H9 (cell line): Measurements from ENCODE around the gene BCAR1. TPM values are rescaled to one million over a fixed set of nuclear protein-coding genes. Genes with fewer than 3 reads are reported as not detected.
"Not testable (repeated sequence)": the region's sequence is repeated elsewhere in the genome, so short reads cannot be mapped to it uniquely, and the experiment has no call there.

Experiments
- DNase-seq: peaks from one replicate; pipeline ENCODE4 v3.0.0-alpha.2; 2017
- H2AFZ ChIP-seq: one replicate; pipeline ENCODE4 v1.6.1; 2013; ENCODE audit warnings: mild to moderate bottlenecking, low read length, control low read depth, moderate library complexity
- H2AK5ac ChIP-seq: 2 replicates; pipeline ENCODE4 v1.6.1; 2013; ENCODE audit warnings: low read length, control low read depth, mixed read lengths; ENCODE audit not compliant: insufficient read length
- H2BK120ac ChIP-seq: one replicate; pipeline ENCODE4 v1.6.1; 2013; ENCODE audit warnings: low read depth, mild to moderate bottlenecking, low read length, control low read depth, inconsistent platforms; ENCODE audit not compliant: poor library complexity, severe bottlenecking
- H2BK12ac ChIP-seq: 2 replicates; pipeline ENCODE4 v1.6.1; 2013; ENCODE audit warnings: low read length, control low read depth, mixed read lengths, low read depth; ENCODE audit not compliant: insufficient read length
- H2BK15ac ChIP-seq: 2 replicates; pipeline ENCODE4 v1.6.1; 2013; ENCODE audit warnings: low read depth, low read length, control low read depth
- H2BK20ac ChIP-seq: one replicate; pipeline ENCODE4 v1.6.1; 2013; ENCODE audit warnings: low read depth, mild to moderate bottlenecking, low read length, control low read depth, inconsistent platforms; ENCODE audit not compliant: poor library complexity, severe bottlenecking
- H2BK5ac ChIP-seq: 2 replicates; pipeline ENCODE4 v1.6.1; 2013; ENCODE audit warnings: low read length, control low read depth, mixed read lengths; ENCODE audit not compliant: insufficient read length
- H3K14ac ChIP-seq: 2 replicates; pipeline ENCODE4 v1.6.1; 2013; ENCODE audit warnings: low read length, control low read depth; ENCODE audit not compliant: insufficient read depth
- H3K18ac ChIP-seq: 2 replicates; pipeline ENCODE4 v1.6.1; 2013; ENCODE audit warnings: low read depth, mild to moderate bottlenecking, mixed read lengths, low read length, control low read depth; ENCODE audit not compliant: insufficient read length
- H3K23ac ChIP-seq: 2 replicates; pipeline ENCODE4 v1.6.1; 2013; ENCODE audit warnings: low read length, control low read depth, mixed read lengths, low read depth; ENCODE audit not compliant: insufficient read length
- H3K23me2 ChIP-seq: 2 replicates; pipeline ENCODE4 v1.6.1; 2013; ENCODE audit warnings: low read depth, mild to moderate bottlenecking, mixed read lengths, low read length, control low read depth; ENCODE audit not compliant: insufficient read length, poor library complexity, severe bottlenecking
- H3K27ac ChIP-seq: 2 replicates; pipeline ENCODE4 v1.5.1; 2013; ENCODE audit warnings: low read length, control low read depth, mixed read lengths, low read depth; ENCODE audit not compliant: insufficient read length
- H3K27me3 ChIP-seq: 2 replicates; pipeline ENCODE4 v1.6.1; 2013; ENCODE audit warnings: low read length, control low read depth, inconsistent platforms; ENCODE audit not compliant: insufficient read depth
- H3K4ac ChIP-seq: 2 replicates; pipeline ENCODE4 v1.6.1; 2013; ENCODE audit warnings: low read depth, mild to moderate bottlenecking, control low read depth, inconsistent platforms, low read length, moderate library complexity
- H3K4me1 ChIP-seq: 2 replicates; pipeline ENCODE4 v1.6.1; 2013; ENCODE audit warnings: low read length, control low read depth, inconsistent platforms; ENCODE audit not compliant: insufficient read depth
- H3K4me2 ChIP-seq: 2 replicates; pipeline ENCODE4 v1.6.1; 2013; ENCODE audit warnings: low read length, control low read depth, mixed read lengths; ENCODE audit not compliant: insufficient read length, insufficient read depth
- H3K56ac ChIP-seq: 2 replicates; pipeline ENCODE4 v1.6.1; 2013; ENCODE audit warnings: low read depth, mild to moderate bottlenecking, mixed read lengths, low read length, control low read depth; ENCODE audit not compliant: insufficient read length
- H3K79me1 ChIP-seq: 2 replicates; pipeline ENCODE4 v1.6.1; 2013; ENCODE audit warnings: low read depth, mild to moderate bottlenecking, moderate library complexity, low read length, control low read depth, inconsistent platforms; ENCODE audit not compliant: insufficient read depth, poor library complexity, severe bottlenecking
- H3K79me2 ChIP-seq: 2 replicates; pipeline ENCODE4 v1.6.1; 2013; ENCODE audit warnings: low read length, control low read depth, inconsistent platforms; ENCODE audit not compliant: insufficient read depth
- H3K9ac ChIP-seq: 2 replicates; pipeline ENCODE4 v1.6.1; 2013; ENCODE audit warnings: low read length, control low read depth, mixed read lengths; ENCODE audit not compliant: insufficient read length; ENCODE audit errors: extremely low read depth
- H3K9me3 ChIP-seq: one replicate; pipeline ENCODE4 v1.6.1; 2013; ENCODE audit warnings: low read depth, low read length, inconsistent platforms; ENCODE audit not compliant: control insufficient read depth
- H3T11ph ChIP-seq: one replicate; pipeline ENCODE4 v1.6.1; 2013; ENCODE audit warnings: mild to moderate bottlenecking, low read length, control low read depth, inconsistent platforms
- H4K20me1 ChIP-seq: one replicate; pipeline ENCODE4 v1.6.1; 2013; ENCODE audit not compliant: control insufficient read depth, insufficient read length, insufficient read depth
- H4K5ac ChIP-seq: 2 replicates; pipeline ENCODE4 v1.6.1; 2013; ENCODE audit warnings: low read depth, mild to moderate bottlenecking, mixed read lengths, low read length, control low read depth; ENCODE audit not compliant: insufficient read length
- H4K8ac ChIP-seq: replicated peaks from 2 replicates; pipeline ENCODE4 v1.6.1; 2013; ENCODE audit warnings: low read length, control low read depth, mixed read lengths, low read depth; ENCODE audit not compliant: insufficient read length
- H4K91ac ChIP-seq: 2 replicates; pipeline ENCODE4 v1.6.1; 2013; ENCODE audit warnings: low read depth, mild to moderate bottlenecking, moderate library complexity, mixed read lengths, low read length, control low read depth; ENCODE audit not compliant: insufficient read length
- H3K27ac Mint-ChIP-seq, 3 experiments: 2 replicates in 2 of 3; 3 replicates in 1 of 3; pipeline ENCODE4 v1.8.0; 2020 to 2021; ENCODE audit warnings: mixed read lengths in 3 of 3, mild to moderate bottlenecking in 1 of 3, moderate library complexity in 1 of 3
- H3K27me3 Mint-ChIP-seq: 2 replicates; pipeline ENCODE4 v1.8.0; 2021; ENCODE audit warnings: low read depth, mild to moderate bottlenecking, moderate library complexity, mixed read lengths
- H3K36me3 Mint-ChIP-seq, 3 experiments: 2 replicates in 2 of 3; 3 replicates in 1 of 3; pipeline ENCODE4 v1.8.0; 2020 to 2021; ENCODE audit warnings: low read depth in 3 of 3, mixed read lengths in 3 of 3; ENCODE audit not compliant: insufficient read depth in 1 of 3
- H3K4me1 Mint-ChIP-seq, 2 experiments: 2 replicates each; pipeline ENCODE4 v1.8.0; 2020; ENCODE audit warnings: mixed read lengths in 2 of 2
- H3K4me3 Mint-ChIP-seq, 2 experiments: 2 replicates in 1 of 2; 3 replicates in 1 of 2; pipeline ENCODE4 v1.8.0; 2020 to 2021; ENCODE audit warnings: mild to moderate bottlenecking in 2 of 2, mixed read lengths in 2 of 2, moderate library complexity in 1 of 2
- H3K9me3 Mint-ChIP-seq, 2 experiments: 2 replicates in 1 of 2; 3 replicates in 1 of 2; pipeline ENCODE4 v1.8.0; 2020; ENCODE audit warnings: mild to moderate bottlenecking in 2 of 2, mixed read lengths in 2 of 2, moderate library complexity in 1 of 2
- CTCF ChIP-seq: fragments of 200-600 bp; sonication (generic); conservative IDR thresholded peaks from 3 replicates; pipeline ENCODE4 v1.8.0; 2021; ENCODE audit warnings: antibody characterized with exemption, mild to moderate bottlenecking
- WGBS: extraction: QIAGEN DNeasy Blood & Tissue Kit; methylation state at CpG from one replicate; pipeline ENCODE4 v1.1.7; 2013; ENCODE audit warnings: missing lambda C conversion rate, low lambda C conversion rate, mixed read lengths; ENCODE audit not compliant: insufficient read length; ENCODE audit errors: extremely low coverage; 5-methylcytosine and 5-hydroxymethylcytosine counted together
- total RNA-seq: library from RNA; stranded (reverse); gene quantifications from 2 replicates; pipeline ENCODE4 v1.2.1, GENCODE V29; 2021

Gene BCAR1
- total RNA-seq, 1 experiment from 2014 or later = 97.1 TPM

DNA sequence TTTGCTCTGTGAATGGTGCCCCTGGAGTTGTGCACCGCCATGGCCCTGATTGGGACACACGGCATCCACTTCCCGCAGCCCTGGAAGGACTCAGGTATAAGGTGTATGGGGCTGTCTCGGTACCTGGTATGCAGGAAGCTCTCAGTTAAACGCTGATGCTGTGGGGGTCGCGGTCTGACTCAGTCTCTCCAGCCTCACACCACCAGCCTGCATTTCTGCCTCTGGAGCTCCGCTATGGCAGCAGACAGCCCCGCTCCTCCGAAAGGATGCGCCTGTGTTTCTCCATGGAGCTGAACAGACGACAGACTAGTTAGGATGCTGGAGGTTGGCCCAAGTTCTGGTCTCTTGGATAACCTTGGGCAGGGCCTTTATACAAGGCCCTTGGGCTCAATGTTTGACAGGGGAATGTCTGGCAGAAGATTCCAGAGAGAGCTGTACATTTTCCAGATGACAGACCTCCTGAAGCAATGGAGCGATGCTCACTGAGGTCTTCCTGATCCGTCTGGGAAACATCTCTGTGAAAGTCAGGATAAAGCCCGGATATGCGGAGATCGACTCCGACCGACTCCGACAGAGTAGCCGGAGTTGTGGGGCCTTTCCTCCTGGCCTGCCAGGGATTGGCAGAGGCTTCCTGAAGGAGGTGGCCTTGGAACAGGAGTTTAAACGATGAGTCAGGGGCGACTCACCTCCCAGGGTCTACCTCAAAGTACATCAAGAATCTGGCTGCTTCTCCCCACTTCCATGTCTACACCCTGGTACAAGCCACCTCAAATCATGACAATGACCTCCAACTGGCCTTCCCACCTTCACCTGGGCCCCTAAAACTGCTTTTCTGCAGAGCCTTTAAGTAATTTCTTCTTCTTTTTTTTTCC is 21.9 kb upstream of the BCAR1 start:
- no peak overlapping the region for H3K14ac ChIP-seq
- no peak overlapping the region for H4K5ac ChIP-seq
- H3K9me3 ChIP-seq = no peaks in the 10 kb centered on the region
- H4K20me1 ChIP-seq = no peaks in the 10 kb centered on the region
- no peak for TF ChIP-seq CTCF
- H3K4me2 ChIP-seq = no peak overlapping the region
- Mint-ChIP-seq H3K27ac (no peak overlapping the region; a peak in 1 of 7 replicates), H3K9me3 (no peaks in the 10 kb centered on the region), H3K4me1 (no peaks in the 10 kb centered on the region; a peak in 1 of 4 replicates), H3K36me3 (no peaks in the 10 kb centered on the region), H3K27me3 (peaks cover 3% of the 10 kb centered on the region), H3K4me3 (no peak overlapping the region; a peak in 1 of 5 replicates)
- H3K4ac ChIP-seq = no peak overlapping the region
- no peak overlapping the region for H3K23ac ChIP-seq
- H3K23me2 ChIP-seq = no peaks in the 10 kb centered on the region
- H3K9ac ChIP-seq = no peak overlapping the region
- no peak overlapping the region for H2AFZ ChIP-seq
- no peak overlapping the region for H2BK15ac ChIP-seq
- no peaks in the 10 kb centered on the region for H3K79me2 ChIP-seq
- DNase-seq = no peak
- H2BK120ac ChIP-seq = no peak overlapping the region
- H2BK12ac ChIP-seq = no peak overlapping the region
- H2BK5ac ChIP-seq = no peak overlapping the region
- H2BK20ac ChIP-seq = no peak overlapping the region
- H3K18ac ChIP-seq = no peak overlapping the region
- no peaks in the 10 kb centered on the region for H3K79me1 ChIP-seq
- H3K56ac ChIP-seq = no peak overlapping the region
- no CpG with 5 or more reads among the region's 23 CpGs for WGBS
- no peak overlapping the region for H4K8ac ChIP-seq
- no peaks in the 10 kb centered on the region for H3K27me3 ChIP-seq
- no peak overlapping the region for H3K27ac ChIP-seq
- no peaks in the 10 kb centered on the region; the same call in 1 of the 2 replicates for H3K4me1 ChIP-seq
- no peak overlapping the region for H3T11ph ChIP-seq
- no peak overlapping the region for H4K91ac ChIP-seq
- no peak overlapping the region for H2AK5ac ChIP-seq

DNA sequence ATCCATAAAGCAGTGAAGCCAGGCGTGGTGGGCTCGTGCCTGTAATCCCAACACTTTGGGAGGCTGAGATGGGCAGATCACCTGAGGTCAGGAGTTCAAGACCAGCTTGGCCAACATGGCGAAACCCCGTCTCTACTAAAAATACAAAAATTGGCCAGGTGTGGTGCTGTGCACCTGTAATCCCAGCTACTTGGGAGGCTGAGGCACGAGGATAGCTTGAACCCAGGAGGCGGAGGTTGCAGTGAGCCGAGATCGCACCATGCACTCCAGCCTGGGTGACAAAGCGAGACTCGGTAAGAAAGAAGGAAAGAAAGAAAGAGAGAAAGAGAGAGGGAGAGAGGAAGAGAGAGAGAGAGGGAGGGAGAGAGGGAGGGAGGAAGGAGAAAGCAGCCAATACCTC is 21.2 kb upstream of the BCAR1 start:
- not testable (repeated sequence) for H2AFZ ChIP-seq, H3K18ac ChIP-seq, H3K27ac ChIP-seq, H3K4me1 Mint-ChIP-seq, H4K91ac ChIP-seq, H3K27me3 ChIP-seq, H3K79me1 ChIP-seq, H4K8ac ChIP-seq, H3K56ac ChIP-seq, H3K27me3 Mint-ChIP-seq, H3K23me2 ChIP-seq, H2AK5ac ChIP-seq, H3K4ac ChIP-seq, H3T11ph ChIP-seq, H3K9me3 ChIP-seq, H3K4me2 ChIP-seq, H3K9ac ChIP-seq, H3K23ac ChIP-seq, H2BK5ac ChIP-seq, DNase-seq, H2BK12ac ChIP-seq, H2BK120ac ChIP-seq, H3K14ac ChIP-seq, H3K79me2 ChIP-seq, H2BK20ac ChIP-seq, H4K20me1 ChIP-seq, H3K27ac Mint-ChIP-seq, H3K4me3 Mint-ChIP-seq, H2BK15ac ChIP-seq, H3K9me3 Mint-ChIP-seq, H3K4me1 ChIP-seq, H4K5ac ChIP-seq, H3K36me3 Mint-ChIP-seq
- no CpG with 5 or more reads among the region's 10 CpGs for WGBS
